ENCODE results near the gene SLC36A2. TPM values are rescaled to one million over a fixed set of nuclear protein-coding genes. Genes with fewer than 3 reads are reported as not detected.

Gene SLC36A2
- total RNA-seq, 1 donor from 2014 or later = not detected

GRCh38 chr5:151281001-151281639 lies 66.2 kb downstream of the SLC36A2 start:
- DNase-seq (ENCODE audit: low read depth) = no peak
- Histone ChIP-seq H3K4me3 (ENCODE audit: low read depth, low read length) (no peak overlapping the region), H3K27me3 (ENCODE audit: control insufficient read depth, insufficient read depth, low read length) (no peaks in the 10 kb centered on the region), H3K36me3 (ENCODE audit: control insufficient read depth, insufficient read depth, low read length) (no peaks in the 10 kb centered on the region)
- no peak for TF ChIP-seq CTCF (IDR thresholded peaks at IDR 0.05; ENCODE audit: insufficient read depth, low read length, poor library complexity, severe bottlenecking)

- H3K27me3 ChIP-seq (ENCODE audit: control insufficient read depth, insufficient read depth, low read length) = no peaks in the 10 kb centered on the region
These were observed 66.9 kb downstream of the SLC36A2 start for GRCh38 chr5:151280443-151280842.

GRCh38 chr5:151278845-151279244 lies 68.5 kb downstream of the SLC36A2 start:
- Histone ChIP-seq H3K27me3 (ENCODE audit: control insufficient read depth, insufficient read depth, low read length) (no peaks in the 10 kb centered on the region), H3K4me3 (ENCODE audit: low read depth, low read length) (no peak overlapping the region), H3K36me3 (ENCODE audit: control insufficient read depth, insufficient read depth, low read length) (no peaks in the 10 kb centered on the region)
- no peak for TF ChIP-seq CTCF (IDR thresholded peaks at IDR 0.05; ENCODE audit: insufficient read depth, low read length, poor library complexity, severe bottlenecking)
- no peak for DNase-seq (ENCODE audit: low read depth)

More at GRCh38 chr5:151280443-151280842, 66.9 kb downstream of the SLC36A2 start:
- TF ChIP-seq CTCF (IDR thresholded peaks at IDR 0.05; ENCODE audit: insufficient read depth, low read length, poor library complexity, severe bottlenecking) = no peak
- no peak for DNase-seq (ENCODE audit: low read depth)
- Histone ChIP-seq H3K4me3 (ENCODE audit: low read depth, low read length) (no peak overlapping the region), H3K36me3 (ENCODE audit: control insufficient read depth, insufficient read depth, low read length) (no peaks in the 10 kb centered on the region)

- Histone ChIP-seq H3K4me3 (ENCODE audit: low read depth, low read length) (no peak overlapping the region), H3K36me3 (ENCODE audit: control insufficient read depth, insufficient read depth, low read length) (no peaks in the 10 kb centered on the region), H3K27me3 (ENCODE audit: control insufficient read depth, insufficient read depth, low read length) (no peaks in the 10 kb centered on the region)
- TF ChIP-seq CTCF (IDR thresholded peaks at IDR 0.05; ENCODE audit: insufficient read depth, low read length, poor library complexity, severe bottlenecking) = no peak
- DNase-seq (ENCODE audit: low read depth) = no peak
These were observed 71.6 kb downstream of the SLC36A2 start for GRCh38 chr5:151275803-151276202.

- no peaks in the 10 kb centered on the region for H3K36me3 ChIP-seq (ENCODE audit: control insufficient read depth, insufficient read depth, low read length)
- no peak overlapping the region for H3K4me3 ChIP-seq (ENCODE audit: low read depth, low read length)
- no peak for DNase-seq (ENCODE audit: low read depth)
- no peak for TF ChIP-seq CTCF (IDR thresholded peaks at IDR 0.05; ENCODE audit: insufficient read depth, low read length, poor library complexity, severe bottlenecking)
- no peaks in the 10 kb centered on the region for H3K27me3 ChIP-seq (ENCODE audit: control insufficient read depth, insufficient read depth, low read length)
These were observed 72.7 kb downstream of the SLC36A2 start for GRCh38 chr5:151274666-151275065.

- Histone ChIP-seq H3K4me3 (ENCODE audit: low read depth, low read length) (no peak overlapping the region), H3K36me3 (ENCODE audit: control insufficient read depth, insufficient read depth, low read length) (no peaks in the 10 kb centered on the region), H3K27me3 (ENCODE audit: control insufficient read depth, insufficient read depth, low read length) (no peaks in the 10 kb centered on the region)
- no peak for DNase-seq (ENCODE audit: low read depth)
- no peak for TF ChIP-seq CTCF (IDR thresholded peaks at IDR 0.05; ENCODE audit: insufficient read depth, low read length, poor library complexity, severe bottlenecking)
These were observed 76.0 kb downstream of the SLC36A2 start for GRCh38 chr5:151271336-151271735.
